CD14-positive monocyte (primary cell): Measurements from ENCODE around the gene CAMTA1. TPM values are rescaled to one million over a fixed set of nuclear protein-coding genes. Genes with fewer than 3 reads are reported as not detected.

Experiments used
- DNase-seq, 3 donors: peaks; one replicate each; pipeline ENCODE4 v3.0.0-alpha.2; 2011 to 2022
- H2AFZ ChIP-seq: 2 replicates; pipeline ENCODE4 v1.6.0; 2012; ENCODE audit warnings: mild to moderate bottlenecking, low read depth, low read length, inconsistent platforms; ENCODE audit not compliant: insufficient read depth, poor library complexity, severe bottlenecking
- H3K27ac ChIP-seq, 2 donors: 1 replicate in 1 of 2; 2 replicates in 1 of 2; pipeline ENCODE4 v1.5.1; 2012 to 2013; ENCODE audit warnings: low read length in 2 of 2, control low read depth in 1 of 2, inconsistent platforms in 1 of 2, low read depth in 1 of 2, mild to moderate bottlenecking in 1 of 2
- H3K27me3 ChIP-seq, 2 donors: one replicate each; pipeline versions ENCODE4 v1.6.0 to v1.6.1; 2011 to 2013; ENCODE audit warnings: low read length in 2 of 2; ENCODE audit not compliant: control insufficient read depth in 2 of 2, insufficient read depth in 2 of 2
- H3K36me3 ChIP-seq, 2 donors: replicated peaks in 1 of 2; 1 replicate in 1 of 2; 2 replicates in 1 of 2; pipeline versions ENCODE4 v1.5.1 to v1.6.1; 2012 to 2013; ENCODE audit warnings: low read length in 2 of 2, control low read depth in 1 of 2, inconsistent platforms in 1 of 2, mild to moderate bottlenecking in 1 of 2; ENCODE audit not compliant: insufficient read depth in 2 of 2, control insufficient read depth in 1 of 2
- H3K4me1 ChIP-seq, 2 donors: 1 replicate in 1 of 2; 2 replicates in 1 of 2; pipeline versions ENCODE4 v1.5.1 to v1.6.1; 2012 to 2013; ENCODE audit warnings: low read length in 2 of 2, control low read depth in 1 of 2, inconsistent platforms in 1 of 2, mild to moderate bottlenecking in 1 of 2, moderate library complexity in 1 of 2; ENCODE audit not compliant: insufficient read depth in 2 of 2, control insufficient read depth in 1 of 2
- H3K4me2 ChIP-seq: replicated peaks from 2 replicates; pipeline ENCODE3; 2012; ENCODE audit warnings: low read length, moderate library complexity, mild to moderate bottlenecking; ENCODE audit not compliant: poor library complexity, severe bottlenecking; ENCODE audit errors: extremely low read depth
- H3K4me3 ChIP-seq, 3 experiments: fragments of 200-600 bp in 1 of 3; sonication (generic) in 1 of 3; replicated peaks in 1 of 3; 1 replicate in 2 of 3; 2 replicates in 1 of 3; pipeline ENCODE4 v1.5.1; 2011 to 2013; ENCODE audit warnings: low read length in 3 of 3, mild to moderate bottlenecking in 3 of 3, control low read depth in 2 of 3, low read depth in 2 of 3, inconsistent platforms in 1 of 3, moderate library complexity in 1 of 3
- H3K79me2 ChIP-seq: 2 replicates; pipeline ENCODE4 v1.6.0; 2012; ENCODE audit warnings: mild to moderate bottlenecking, control low read depth, inconsistent platforms, low read length, moderate library complexity; ENCODE audit not compliant: insufficient read depth
- H3K9ac ChIP-seq: 2 replicates; pipeline ENCODE4 v1.6.0; 2017; ENCODE audit warnings: low read length, mild to moderate bottlenecking; ENCODE audit not compliant: insufficient read depth, poor library complexity, severe bottlenecking
- H3K9me3 ChIP-seq, 2 donors: replicated peaks in 1 of 2; 1 replicate in 1 of 2; 2 replicates in 1 of 2; pipeline versions ENCODE4 v1.5.1 to v1.6.1; 2012 to 2013; ENCODE audit warnings: low read length in 2 of 2, control low read depth in 1 of 2; ENCODE audit not compliant: control insufficient read depth in 1 of 2, insufficient read depth in 1 of 2
- H4K20me1 ChIP-seq: 2 replicates; pipeline ENCODE4 v1.6.0; 2012; ENCODE audit warnings: mild to moderate bottlenecking, low read length, control low read depth, moderate library complexity; ENCODE audit not compliant: insufficient read depth
- H3K27ac Mint-ChIP-seq, 7 donors: one replicate each; pipeline ENCODE4 v1.8.0; 2020; ENCODE audit warnings: mild to moderate bottlenecking in 7 of 7, mixed read lengths in 7 of 7, moderate library complexity in 6 of 7, inconsistent platforms in 2 of 7
- H3K27me3 Mint-ChIP-seq, 3 donors: one replicate each; pipeline ENCODE4 v1.8.0; 2021 to 2022; ENCODE audit warnings: low read depth in 3 of 3, mild to moderate bottlenecking in 3 of 3, mixed read lengths in 3 of 3, moderate library complexity in 3 of 3, inconsistent platforms in 1 of 3
- H3K36me3 Mint-ChIP-seq, 2 donors: one replicate each; pipeline ENCODE4 v1.8.0; 2020; ENCODE audit warnings: mixed read lengths in 2 of 2, inconsistent platforms in 1 of 2, mild to moderate bottlenecking in 1 of 2
- H3K4me1 Mint-ChIP-seq: one replicate; pipeline ENCODE4 v1.8.0; 2020; ENCODE audit warnings: mild to moderate bottlenecking, mixed read lengths
- H3K4me3 Mint-ChIP-seq, 2 donors: one replicate each; pipeline ENCODE4 v1.8.0; 2020; ENCODE audit warnings: mild to moderate bottlenecking in 2 of 2, mixed read lengths in 2 of 2, moderate library complexity in 1 of 2
- H3K9me3 Mint-ChIP-seq, 7 donors: one replicate each; pipeline ENCODE4 v1.8.0; 2020 to 2022; ENCODE audit warnings: mixed read lengths in 7 of 7, mild to moderate bottlenecking in 6 of 7, moderate library complexity in 6 of 7, inconsistent platforms in 2 of 7
- CTCF ChIP-seq: fragments of 200-600 bp; IDR thresholded peaks from one replicate; pipeline ENCODE4 v1.8.0; 2022; ENCODE audit warnings: antibody characterized with exemption, mild to moderate bottlenecking
- WGBS: methylation state at CpG from one replicate; pipeline ENCODE4 v1.1.5; 2013; ENCODE audit warnings: missing lambda C conversion rate; ENCODE audit not compliant: insufficient coverage; 5-methylcytosine and 5-hydroxymethylcytosine counted together
- intact Hi-C, 2 donors: fragments of 100-400 bp; cut with micrococcal nuclease; formaldehyde crosslinking; loops; one replicate each; pipeline versions ENCODE4 v1.15.0 to v1.15.1; 2023
- polyA plus RNA-seq, 3 donors: library from polyadenylated mRNA; depleted of rRNA in 1 of 3; unstranded in 2 of 3; stranded (reverse) in 1 of 3; fragments of 300-500 nt in 2 of 3; fragments of >200 nt in 1 of 3; fragmentation: Illumina TruSeq in 2 of 3; gene quantifications; 1 replicate in 2 of 3; 2 replicates in 1 of 3; pipeline ENCODE4 v1.2.3, GENCODE V29; 2012 to 2021

CAMTA1 gene
- polyA plus RNA-seq, 3 donors: 52.0 to 89.6 (median 78.3) TPM

- peak in 1 of 3 donors; percentile 19 for DNase-seq
- no peak overlapping the region for H3K4me2 ChIP-seq
- peaks cover 70% of the 10 kb centered on the region for H3K79me2 ChIP-seq
- Mint-ChIP-seq H3K4me3 (no peak overlapping the region), H3K36me3 (peaks cover 3 to 6% of the 10 kb centered on the region in 2 donors), H3K9me3 (no peaks in the 10 kb centered on the region), H3K4me1 (peaks cover 28% of the 10 kb centered on the region), H3K27me3 (peaks cover 2% of the 10 kb centered on the region in 3 donors), H3K27ac (no peak overlapping the region)
- H4K20me1 ChIP-seq: peaks cover 94% of the 10 kb centered on the region
- WGBS: 60% methylated on average over 1 of the region's 2 CpGs
- H3K36me3 ChIP-seq: no peaks in the 10 kb centered on the region
- no peak overlapping the region for H2AFZ ChIP-seq
- H3K9me3 ChIP-seq: no peaks in the 10 kb centered on the region
- no peak for TF ChIP-seq CTCF
- no peak overlapping the region for H3K9ac ChIP-seq
- H3K27ac ChIP-seq: no peak overlapping the region
- no peak overlapping the region for H3K4me3 ChIP-seq
- intact Hi-C loops: no loop called here
- H3K4me1 ChIP-seq: no peaks in the 10 kb centered on the region
- H3K27me3 ChIP-seq: no peaks in the 10 kb centered on the region
Observed at GRCh38 chr1:6815726-6816125, 30.5 kb downstream of the CAMTA1 start.

GRCh38 chr1:6819246-6820040 is 34.2 kb downstream of the CAMTA1 start:
- 14% methylated on average over 1 of the region's 6 CpGs for WGBS
- Histone ChIP-seq H2AFZ (no peak overlapping the region), H3K9ac (no peak overlapping the region), H4K20me1 (peaks cover 69% of the 10 kb centered on the region), H3K4me2 (no peak overlapping the region), H3K4me1 (no peaks in the 10 kb centered on the region), H3K27ac (no peak overlapping the region), H3K79me2 (peaks cover 43% of the 10 kb centered on the region), H3K36me3 (no peaks in the 10 kb centered on the region), H3K9me3 (no peaks in the 10 kb centered on the region), H3K4me3 (no peak overlapping the region), H3K27me3 (no peaks in the 10 kb centered on the region)
- no peak for DNase-seq
- H3K9me3 Mint-ChIP-seq: no peaks in the 10 kb centered on the region
- no peak overlapping the region for H3K4me3 Mint-ChIP-seq
- peaks cover 2 to 7% of the 10 kb centered on the region in 2 donors for H3K36me3 Mint-ChIP-seq
- no peak for TF ChIP-seq CTCF
- peaks cover 30% of the 10 kb centered on the region for H3K4me1 Mint-ChIP-seq
- H3K27me3 Mint-ChIP-seq: peaks cover 0 to 2% (median 2%) of the 10 kb centered on the region in 3 donors
- H3K27ac Mint-ChIP-seq: peak overlapping the region in 2 of 7 donors; percentile 18 to 26
- intact Hi-C loops: no loop called here
